Hepatocyte (in vitro differentiated cells): Measurements from ENCODE around the gene TMEM179B. TPM values are rescaled to one million over a fixed set of nuclear protein-coding genes. Genes with fewer than 3 reads are reported as not detected.

Experiments used
- DNase-seq: peaks from one replicate; pipeline ENCODE4 v3.0.0-alpha.2; 2016; ENCODE audit warnings: low spot score
- H2AFZ ChIP-seq: fragments of 200-600 bp; sonication (generic); 2 replicates; pipeline ENCODE4 v1.6.0; 2016; ENCODE audit warnings: antibody characterized with exemption, mild to moderate bottlenecking
- H3K27ac ChIP-seq: fragments of 200-600 bp; sonication (generic); 2 replicates; pipeline ENCODE4 v1.5.1; 2016; ENCODE audit warnings: mild to moderate bottlenecking
- H3K27me3 ChIP-seq: fragments of 200-600 bp; sonication (generic); 2 replicates; pipeline ENCODE4 v1.6.1; 2016
- H3K36me3 ChIP-seq: fragments of 200-600 bp; sonication (generic); replicated peaks from 2 replicates; pipeline ENCODE4 v1.5.1; 2016; ENCODE audit warnings: low read depth; ENCODE audit not compliant: insufficient read depth
- H3K4me1 ChIP-seq: fragments of 200-600 bp; sonication (generic); 2 replicates; pipeline ENCODE4 v1.5.1; 2016; ENCODE audit warnings: mild to moderate bottlenecking, moderate library complexity; ENCODE audit not compliant: insufficient read depth
- H3K4me2 ChIP-seq: fragments of 200-600 bp; sonication (generic); 2 replicates; pipeline ENCODE4 v1.6.0; 2016
- H3K4me3 ChIP-seq: fragments of 200-600 bp; sonication (generic); 2 replicates; pipeline ENCODE4 v1.5.1; 2016; ENCODE audit warnings: mild to moderate bottlenecking
- H3K79me2 ChIP-seq: fragments of 200-600 bp; sonication (generic); 2 replicates; pipeline ENCODE4 v1.6.0; 2017; ENCODE audit warnings: mild to moderate bottlenecking
- H3K9me2 ChIP-seq: fragments of 200-600 bp; sonication (generic); replicated peaks from 2 replicates; pipeline ENCODE4 v1.6.0; 2017; ENCODE audit warnings: mild to moderate bottlenecking; ENCODE audit not compliant: insufficient read depth
- H3K9me3 ChIP-seq: fragments of 200-600 bp; sonication (generic); 2 replicates; pipeline ENCODE4 v1.5.1; 2016; ENCODE audit warnings: low read depth, mild to moderate bottlenecking
- H4K20me1 ChIP-seq: fragments of 200-600 bp; sonication (generic); 2 replicates; pipeline ENCODE4 v1.6.0; 2016; ENCODE audit warnings: mild to moderate bottlenecking; ENCODE audit not compliant: insufficient read depth, poor library complexity, severe bottlenecking
- CTCF ChIP-seq: fragments of 200-600 bp; sonication (generic); IDR thresholded peaks from 2 replicates; pipeline ENCODE4 v1.5.1; 2016; ENCODE audit warnings: antibody characterized with exemption, mild to moderate bottlenecking; ENCODE audit not compliant: poor library complexity
- EZH2 ChIP-seq: fragments of 200-600 bp; sonication (generic); IDR thresholded peaks from 2 replicates; pipeline ENCODE4 v1.6.1; 2016; ENCODE audit warnings: antibody characterized with exemption, mild to moderate bottlenecking, borderline replicate concordance
- EZH2phosphoT487 ChIP-seq: fragments of 200-600 bp; sonication (generic); IDR thresholded peaks from one replicate; pipeline ENCODE4 v1.6.1; 2018; ENCODE audit warnings: antibody characterized with exemption, mild to moderate bottlenecking, low read depth, moderate library complexity; ENCODE audit not compliant: unreplicated experiment, severe bottlenecking
- WGBS: methylation state at CpG from one replicate; pipeline ENCODE4 v1.1.6; 2016; ENCODE audit warnings: low lambda C conversion rate; ENCODE audit errors: missing lambda C conversion rate; 5-methylcytosine and 5-hydroxymethylcytosine counted together
- polyA plus RNA-seq: library from polyadenylated mRNA; unstranded; fragments of >200 nt; fragmentation: Nextera tagmentation; extraction: Ambion mirVana; gene quantifications from 2 replicates; pipeline ENCODE4 v1.2.1, GENCODE V29; 2016
- total RNA-seq: library from RNA; depleted of rRNA; stranded (reverse); fragments of >200 nt; gene quantifications from 2 replicates; pipeline ENCODE4 v1.2.3, GENCODE V29; 2014

TMEM179B gene
- total and polyA plus RNA-seq, 2 experiments from 2014 or later: 78.0 to 172 TPM

- no peak overlapping the region for H3K4me2 ChIP-seq
- no peak overlapping the region for H3K4me3 ChIP-seq
- no peaks in the 10 kb centered on the region for H3K27me3 ChIP-seq
- TF ChIP-seq CTCF (no peak), EZH2 (no peak), EZH2phosphoT487 (no peak)
- no peaks in the 10 kb centered on the region for H4K20me1 ChIP-seq
- no peak overlapping the region for H3K27ac ChIP-seq
- H3K4me1 ChIP-seq: peaks cover 10% of the 10 kb centered on the region
- WGBS: 71% methylated on average over 1 of the region's 1 CpG
- no peaks in the 10 kb centered on the region for H3K79me2 ChIP-seq
- H2AFZ ChIP-seq: no peak overlapping the region
- H3K9me3 ChIP-seq: no peaks in the 10 kb centered on the region
- DNase-seq: no peak
- no peaks in the 10 kb centered on the region for H3K9me2 ChIP-seq
- no peaks in the 10 kb centered on the region for H3K36me3 ChIP-seq
These were observed 23.5 kb downstream of the TMEM179B start for GRCh38 chr11:62810748-62811147.

DNA sequence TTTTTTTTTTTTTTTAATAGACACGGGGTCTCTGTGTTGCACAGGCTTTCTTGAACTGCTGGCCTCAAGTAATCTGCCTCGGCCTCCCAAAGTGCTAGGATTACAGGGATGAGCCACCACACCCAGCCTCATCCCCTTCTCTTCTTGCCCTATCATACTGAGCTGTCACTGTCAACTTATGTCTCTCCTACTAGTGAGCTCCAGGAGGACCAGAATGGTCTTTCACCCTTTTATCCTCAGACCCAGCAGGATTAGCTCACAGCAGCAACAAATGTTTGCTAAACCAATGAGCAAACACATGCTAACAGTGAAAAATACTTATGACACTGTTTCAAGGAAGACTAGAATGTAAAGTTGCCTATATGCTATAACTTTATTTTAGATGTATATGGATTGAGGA lies 24.5 kb downstream of the TMEM179B start:
- peaks cover 2% of the 10 kb centered on the region for H3K4me1 ChIP-seq
- TF ChIP-seq EZH2phosphoT487: no peak
- TF ChIP-seq CTCF: no peak
- TF ChIP-seq EZH2: no peak
- 69% methylated on average over 2 of the region's 2 CpGs for WGBS
- H3K27me3 ChIP-seq: no peaks in the 10 kb centered on the region
- no peaks in the 10 kb centered on the region for H3K79me2 ChIP-seq
- H3K36me3 ChIP-seq: no peaks in the 10 kb centered on the region
- H3K4me2 ChIP-seq: no peak overlapping the region
- no peak for DNase-seq
- H3K9me3 ChIP-seq: no peaks in the 10 kb centered on the region
- H2AFZ ChIP-seq: no peak overlapping the region
- H3K9me2 ChIP-seq: no peaks in the 10 kb centered on the region
- H3K4me3 ChIP-seq: no peak overlapping the region
- no peaks in the 10 kb centered on the region for H4K20me1 ChIP-seq
- no peak overlapping the region for H3K27ac ChIP-seq

DNA sequence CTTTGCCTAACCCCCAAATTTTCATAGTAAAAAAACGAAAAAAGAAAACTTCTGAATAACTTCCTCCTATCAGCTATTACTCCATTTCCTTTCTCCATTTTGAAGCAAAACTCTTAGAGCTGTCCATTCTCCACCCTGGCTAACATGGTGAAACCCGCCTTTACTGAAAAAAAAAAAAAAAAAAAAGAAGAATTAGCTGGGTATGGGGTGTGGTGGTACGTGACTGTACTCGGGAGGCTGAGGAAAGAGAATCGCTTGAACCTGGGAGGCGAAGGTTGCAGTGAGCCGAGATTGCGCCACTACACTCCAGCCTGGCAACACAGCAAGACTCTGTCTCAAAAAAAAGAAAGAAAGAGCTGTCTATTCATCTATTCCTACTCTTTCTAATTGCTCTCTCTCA lies 29.4 kb downstream of the TMEM179B start:
- Histone ChIP-seq H3K4me3 (no peak overlapping the region), H3K9me3 (no peaks in the 10 kb centered on the region), H3K36me3 (peaks cover 3% of the 10 kb centered on the region), H4K20me1 (no peaks in the 10 kb centered on the region), H2AFZ (no peak overlapping the region), H3K27ac (no peak overlapping the region), H3K79me2 (no peaks in the 10 kb centered on the region), H3K27me3 (no peaks in the 10 kb centered on the region), H3K4me2 (no peak overlapping the region), H3K9me2 (no peaks in the 10 kb centered on the region), H3K4me1 (no peaks in the 10 kb centered on the region)
- no peak for TF ChIP-seq EZH2phosphoT487
- no peak for TF ChIP-seq CTCF
- no peak for DNase-seq
- WGBS: 95% methylated on average over 8 of the region's 8 CpGs

GRCh38 chr11:62817129-62817528 lies 29.9 kb downstream of the TMEM179B start:
- Histone ChIP-seq H3K27ac (no peak overlapping the region), H3K79me2 (no peaks in the 10 kb centered on the region), H3K9me2 (no peaks in the 10 kb centered on the region), H2AFZ (no peak overlapping the region), H3K4me1 (no peaks in the 10 kb centered on the region), H3K27me3 (no peaks in the 10 kb centered on the region), H3K4me3 (no peak overlapping the region), H3K9me3 (no peaks in the 10 kb centered on the region), H3K4me2 (no peak overlapping the region), H3K36me3 (peaks cover 3% of the 10 kb centered on the region), H4K20me1 (no peaks in the 10 kb centered on the region)
- WGBS: 96% methylated on average over 4 of the region's 4 CpGs
- DNase-seq: no peak
- TF ChIP-seq CTCF (no peak), EZH2 (no peak), EZH2phosphoT487 (no peak)
